HepG2 (cell line): ENCODE results near the gene ZNF415. TPM values are rescaled to one million over a fixed set of nuclear protein-coding genes. Genes with fewer than 3 reads are reported as not detected.
A peak's percentile ranks its signal among the peaks of the same experiment; 100 is the strongest.

ENCODE experiments used
- AGO2 ChIP-seq: fragments of 200-400 bp; formaldehyde crosslinking; optimal IDR thresholded peaks from 2 replicates; pipeline ENCODE3; 2017; ENCODE audit warnings: mild to moderate bottlenecking, low read depth, low read length, moderate library complexity
- ETV5 ChIP-seq: IDR thresholded peaks from 2 replicates; pipeline ENCODE4 v1.6.1; 2018; ENCODE audit warnings: missing biosample characterization, missing genetic modification reagents, inconsistent platforms, borderline replicate concordance
- RAD51 ChIP-seq: fragments of 450-650 bp; IDR thresholded peaks from 2 replicates; pipeline ENCODE4 v1.6.1; 2016; ENCODE audit warnings: borderline replicate concordance
- SRY ChIP-seq: sonication (generic); formaldehyde crosslinking; IDR thresholded peaks from 2 replicates; pipeline ENCODE4 v1.8.0; 2022; ENCODE audit warnings: mild to moderate bottlenecking, missing genetic modification reagents
- ZNF615 ChIP-seq: sonication (generic); formaldehyde crosslinking; IDR thresholded peaks from 2 replicates; pipeline ENCODE4 v1.5.0; 2020; ENCODE audit warnings: mild to moderate bottlenecking, missing genetic modification reagents, borderline replicate concordance
- ZNF652 ChIP-seq: IDR thresholded peaks from 2 replicates; pipeline ENCODE4 v1.6.1; 2016; ENCODE audit warnings: low read depth, borderline replicate concordance
- polyA plus RNA-seq, 8 experiments: library from polyadenylated mRNA; depleted of rRNA in 3 of 8; stranded (reverse) in 7 of 8; unstranded in 1 of 8; fragments of >200 nt; fragmentation: Illumina TruSeq in 4 of 8; extraction: Trizol in 4 of 8; gene quantifications; 2 replicates each; pipeline versions ENCODE4 v1.2.1 to v1.2.3, GENCODE V29; 2011 to 2016; ENCODE audit warnings: low read depth in 4 of 8, missing spikeins in 1 of 8, mixed read lengths in 1 of 8; ENCODE audit not compliant: insufficient read depth in 1 of 8
- total RNA-seq, 5 experiments: library from RNA; depleted of rRNA; stranded (reverse); fragments of >200 nt; fragmentation: Illumina TruSeq; extraction: Trizol; gene quantifications; 2 replicates each; pipeline ENCODE4 v1.2.3, GENCODE V29; 2016; ENCODE audit warnings: low read depth in 1 of 5
- TF ChIP-seq, protein P1 (sequence below): fragments of 450-650 bp; IDR thresholded peaks from 2 replicates; pipeline ENCODE4 v1.6.1; 2016
- TF ChIP-seq, protein P2 (sequence below), 2 experiments: fragments of 450-650 bp in 1 of 2; sonication (generic) in 1 of 2; formaldehyde crosslinking in 1 of 2; IDR thresholded peaks; 2 replicates each; pipeline versions ENCODE4 v1.6.1 to v1.8.0; 2016 to 2022; ENCODE audit warnings: antibody characterized with exemption in 1 of 2, mild to moderate bottlenecking in 1 of 2, missing genetic modification reagents in 1 of 2
- TF ChIP-seq, protein P3 (sequence below): IDR thresholded peaks from 2 replicates; pipeline ENCODE4 v1.6.1; 2018; ENCODE audit warnings: missing genetic modification reagents, mild to moderate bottlenecking, missing compliant biosample characterization
- TF ChIP-seq, protein P4 (sequence below): IDR thresholded peaks from 2 replicates; pipeline ENCODE4 v1.6.1; 2016; ENCODE audit warnings: low read depth

ZNF415 gene
- total and polyA plus RNA-seq, 2 of the 13 experiments (the other 11 are each of a cell fraction or from before 2014, with no cell fraction given), result 0.15 to 0.17 TPM

DNA sequence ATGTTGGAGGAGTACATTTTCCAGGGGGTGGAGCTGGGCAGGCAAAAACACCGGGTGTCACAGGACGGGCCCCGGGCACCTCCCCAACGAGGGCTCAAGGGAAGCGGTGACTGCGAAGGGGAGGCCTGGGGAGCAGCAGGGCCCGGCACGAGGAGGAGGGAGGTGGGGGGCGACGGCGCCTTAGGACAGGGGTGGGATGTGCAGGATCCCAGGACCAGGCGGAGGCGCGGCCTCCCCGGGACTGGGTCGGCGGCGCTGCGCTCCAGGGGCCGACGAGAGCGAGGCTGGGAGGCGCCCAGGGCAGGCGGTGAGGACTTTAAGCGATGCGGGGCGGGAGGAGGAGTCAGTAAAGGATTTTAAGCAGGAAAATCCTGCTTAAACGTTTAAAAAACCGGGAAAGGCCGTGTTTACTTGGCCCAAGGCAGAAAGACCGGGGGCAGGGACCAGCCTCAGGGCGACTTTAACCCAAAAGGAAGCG lies 29.9 kb downstream of the ZNF415 start (continued):
- TF ChIP-seq, protein P1, sequence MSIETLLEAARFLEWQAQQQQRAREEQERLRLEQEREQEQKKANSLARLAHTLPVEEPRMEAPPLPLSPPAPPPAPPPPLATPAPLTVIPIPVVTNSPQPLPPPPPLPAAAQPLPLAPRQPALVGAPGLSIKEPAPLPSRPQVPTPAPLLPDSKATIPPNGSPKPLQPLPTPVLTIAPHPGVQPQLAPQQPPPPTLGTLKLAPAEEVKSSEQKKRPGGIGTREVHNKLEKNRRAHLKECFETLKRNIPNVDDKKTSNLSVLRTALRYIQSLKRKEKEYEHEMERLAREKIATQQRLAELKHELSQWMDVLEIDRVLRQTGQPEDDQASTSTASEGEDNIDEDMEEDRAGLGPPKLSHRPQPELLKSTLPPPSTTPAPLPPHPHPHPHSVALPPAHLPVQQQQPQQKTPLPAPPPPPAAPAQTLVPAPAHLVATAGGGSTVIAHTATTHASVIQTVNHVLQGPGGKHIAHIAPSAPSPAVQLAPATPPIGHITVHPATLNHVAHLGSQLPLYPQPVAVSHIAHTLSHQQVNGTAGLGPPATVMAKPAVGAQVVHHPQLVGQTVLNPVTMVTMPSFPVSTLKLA, result no peak
- no peak for TF ChIP-seq ETV5
- no peak for TF ChIP-seq AGO2
- TF ChIP-seq SRY (CRISPR knock-in tag), result peak; percentile 44; the same call in 1 of the 2 replicates
- TF ChIP-seq RAD51, result no peak
- no peak for TF ChIP-seq ZNF615
- TF ChIP-seq ZNF652, result no peak
- TF ChIP-seq, protein P2, sequence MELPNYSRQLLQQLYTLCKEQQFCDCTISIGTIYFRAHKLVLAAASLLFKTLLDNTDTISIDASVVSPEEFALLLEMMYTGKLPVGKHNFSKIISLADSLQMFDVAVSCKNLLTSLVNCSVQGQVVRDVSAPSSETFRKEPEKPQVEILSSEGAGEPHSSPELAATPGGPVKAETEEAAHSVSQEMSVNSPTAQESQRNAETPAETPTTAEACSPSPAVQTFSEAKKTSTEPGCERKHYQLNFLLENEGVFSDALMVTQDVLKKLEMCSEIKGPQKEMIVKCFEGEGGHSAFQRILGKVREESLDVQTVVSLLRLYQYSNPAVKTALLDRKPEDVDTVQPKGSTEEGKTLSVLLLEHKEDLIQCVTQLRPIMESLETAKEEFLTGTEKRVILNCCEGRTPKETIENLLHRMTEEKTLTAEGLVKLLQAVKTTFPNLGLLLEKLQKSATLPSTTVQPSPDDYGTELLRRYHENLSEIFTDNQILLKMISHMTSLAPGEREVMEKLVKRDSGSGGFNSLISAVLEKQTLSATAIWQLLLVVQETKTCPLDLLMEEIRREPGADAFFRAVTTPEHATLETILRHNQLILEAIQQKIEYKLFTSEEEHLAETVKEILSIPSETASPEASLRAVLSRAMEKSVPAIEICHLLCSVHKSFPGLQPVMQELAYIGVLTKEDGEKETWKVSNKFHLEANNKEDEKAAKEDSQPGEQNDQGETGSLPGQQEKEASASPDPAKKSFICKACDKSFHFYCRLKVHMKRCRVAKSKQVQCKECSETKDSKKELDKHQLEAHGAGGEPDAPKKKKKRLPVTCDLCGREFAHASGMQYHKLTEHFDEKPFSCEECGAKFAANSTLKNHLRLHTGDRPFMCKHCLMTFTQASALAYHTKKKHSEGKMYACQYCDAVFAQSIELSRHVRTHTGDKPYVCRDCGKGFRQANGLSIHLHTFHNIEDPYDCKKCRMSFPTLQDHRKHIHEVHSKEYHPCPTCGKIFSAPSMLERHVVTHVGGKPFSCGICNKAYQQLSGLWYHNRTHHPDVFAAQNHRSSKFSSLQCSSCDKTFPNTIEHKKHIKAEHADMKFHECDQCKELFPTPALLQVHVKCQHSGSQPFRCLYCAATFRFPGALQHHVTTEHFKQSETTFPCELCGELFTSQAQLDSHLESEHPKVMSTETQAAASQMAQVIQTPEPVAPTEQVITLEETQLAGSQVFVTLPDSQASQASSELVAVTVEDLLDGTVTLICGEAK (IDR thresholded peaks at IDR 0.05), result no peak
- TF ChIP-seq, protein P2 (CRISPR knock-in tag; IDR thresholded peaks at IDR 0.05), result peak; percentile 19; the same call in 1 of the 2 replicates
- TF ChIP-seq, protein P3, sequence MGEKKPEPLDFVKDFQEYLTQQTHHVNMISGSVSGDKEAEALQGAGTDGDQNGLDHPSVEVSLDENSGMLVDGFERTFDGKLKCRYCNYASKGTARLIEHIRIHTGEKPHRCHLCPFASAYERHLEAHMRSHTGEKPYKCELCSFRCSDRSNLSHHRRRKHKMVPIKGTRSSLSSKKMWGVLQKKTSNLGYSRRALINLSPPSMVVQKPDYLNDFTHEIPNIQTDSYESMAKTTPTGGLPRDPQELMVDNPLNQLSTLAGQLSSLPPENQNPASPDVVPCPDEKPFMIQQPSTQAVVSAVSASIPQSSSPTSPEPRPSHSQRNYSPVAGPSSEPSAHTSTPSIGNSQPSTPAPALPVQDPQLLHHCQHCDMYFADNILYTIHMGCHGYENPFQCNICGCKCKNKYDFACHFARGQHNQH (CRISPR knock-in tag), result no peak
- TF ChIP-seq, protein P4, sequence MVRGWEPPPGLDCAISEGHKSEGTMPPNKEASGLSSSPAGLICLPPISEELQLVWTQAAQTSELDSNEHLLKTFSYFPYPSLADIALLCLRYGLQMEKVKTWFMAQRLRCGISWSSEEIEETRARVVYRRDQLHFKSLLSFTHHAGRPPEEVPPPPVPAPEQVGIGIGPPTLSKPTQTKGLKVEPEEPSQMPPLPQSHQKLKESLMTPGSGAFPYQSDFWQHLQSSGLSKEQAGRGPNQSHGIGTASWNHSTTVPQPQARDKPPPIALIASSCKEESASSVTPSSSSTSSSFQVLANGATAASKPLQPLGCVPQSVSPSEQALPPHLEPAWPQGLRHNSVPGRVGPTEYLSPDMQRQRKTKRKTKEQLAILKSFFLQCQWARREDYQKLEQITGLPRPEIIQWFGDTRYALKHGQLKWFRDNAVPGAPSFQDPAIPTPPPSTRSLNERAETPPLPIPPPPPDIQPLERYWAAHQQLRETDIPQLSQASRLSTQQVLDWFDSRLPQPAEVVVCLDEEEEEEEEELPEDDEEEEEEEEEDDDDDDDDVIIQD, result no peak
